Gastrocnemius medialis (tissue), 4 donors: Measurements from ENCODE around the gene TMEM123.

Experiments
- POLR2A ChIP-seq, 2 donors: fragments of 450-650 bp; IDR thresholded peaks; one replicate each; pipeline ENCODE4 v1.6.1; 2017; ENCODE audit warnings: antibody characterized with exemption in 2 of 2, mild to moderate bottlenecking in 2 of 2, moderate library complexity in 2 of 2
- TF ChIP-seq, protein P1 (sequence below), 5 experiments: fragments of 450-650 bp in 3 of 5; fragments of 200-600 bp in 2 of 5; sonication (generic) in 2 of 5; IDR thresholded peaks in 4 of 5; conservative IDR thresholded peaks in 1 of 5; 1 replicate in 4 of 5; 2 replicates in 1 of 5; pipeline ENCODE4 v1.5.1; 2016 to 2019; ENCODE audit warnings: antibody characterized with exemption in 5 of 5, mild to moderate bottlenecking in 3 of 5, moderate library complexity in 3 of 5

- TF ChIP-seq, protein P1, sequence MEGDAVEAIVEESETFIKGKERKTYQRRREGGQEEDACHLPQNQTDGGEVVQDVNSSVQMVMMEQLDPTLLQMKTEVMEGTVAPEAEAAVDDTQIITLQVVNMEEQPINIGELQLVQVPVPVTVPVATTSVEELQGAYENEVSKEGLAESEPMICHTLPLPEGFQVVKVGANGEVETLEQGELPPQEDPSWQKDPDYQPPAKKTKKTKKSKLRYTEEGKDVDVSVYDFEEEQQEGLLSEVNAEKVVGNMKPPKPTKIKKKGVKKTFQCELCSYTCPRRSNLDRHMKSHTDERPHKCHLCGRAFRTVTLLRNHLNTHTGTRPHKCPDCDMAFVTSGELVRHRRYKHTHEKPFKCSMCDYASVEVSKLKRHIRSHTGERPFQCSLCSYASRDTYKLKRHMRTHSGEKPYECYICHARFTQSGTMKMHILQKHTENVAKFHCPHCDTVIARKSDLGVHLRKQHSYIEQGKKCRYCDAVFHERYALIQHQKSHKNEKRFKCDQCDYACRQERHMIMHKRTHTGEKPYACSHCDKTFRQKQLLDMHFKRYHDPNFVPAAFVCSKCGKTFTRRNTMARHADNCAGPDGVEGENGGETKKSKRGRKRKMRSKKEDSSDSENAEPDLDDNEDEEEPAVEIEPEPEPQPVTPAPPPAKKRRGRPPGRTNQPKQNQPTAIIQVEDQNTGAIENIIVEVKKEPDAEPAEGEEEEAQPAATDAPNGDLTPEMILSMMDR (IDR thresholded peaks at IDR 0.05 in 4 of 5, conservative IDR thresholded peaks at IDR 0.05 in 1 of 5) = no peak
- TF ChIP-seq POLR2A (IDR thresholded peaks at IDR 0.05) = no peak
These were observed 18.9 kb upstream of the TMEM123 start for GRCh38 chr11:102471474-102471873.
